Fibroblast of skin of left biceps (primary cell): ENCODE measurements around the gene TFEB.

Experiments used
- DNase-seq, 2 experiments: peaks; one replicate each; pipeline ENCODE4 v3.0.0-alpha.2; 2013; ENCODE audit warnings: low read depth in 2 of 2

The TFEB gene

GRCh38 chr6:41638935-41639808 lies 96.2 kb downstream of the TFEB start:
- peak; percentile 63 to 68 for DNase-seq

- DNase-seq: peak in 1 of 2 experiments; percentile 20
Measured at GRCh38 chr6:41638002-41638934, 97.1 kb downstream of the TFEB start, which contains the start of gene MDFI. TSS of gene MDFI (plus strand) at chr6:41638468. CDS start at chr6:41638750, 282 bp downstream.

- DNase-seq: no peak
Measured at GRCh38 chr6:41637194-41638001, 98.0 kb downstream of the TFEB start.

GRCh38 chr6:41636833-41637193 lies 98.6 kb downstream of the TFEB start:
- no peak for DNase-seq

GRCh38 chr6:41635365-41635764 lies 100.0 kb downstream of the TFEB start:
- no peak for DNase-seq

GRCh38 chr6:41634657-41635056 lies 100.8 kb downstream of the TFEB start:
- DNase-seq: no peak
